ENCODE data around the gene SEPTIN11.
A peak's percentile ranks its signal among the peaks of the same experiment; 100 is the strongest.
"Not testable (repeated sequence)": the region's sequence is repeated elsewhere in the genome, so short reads cannot be mapped to it uniquely, and the experiment has no call there.

The SEPTIN11 gene

GRCh38 chr4:76952656-76953582, 3.4 kb downstream of the SEPTIN11 start:
- no peak for DNase-seq

GRCh38 chr4:76953956-76954355, 4.4 kb downstream of the SEPTIN11 start:
- DNase-seq: no peak

DNA sequence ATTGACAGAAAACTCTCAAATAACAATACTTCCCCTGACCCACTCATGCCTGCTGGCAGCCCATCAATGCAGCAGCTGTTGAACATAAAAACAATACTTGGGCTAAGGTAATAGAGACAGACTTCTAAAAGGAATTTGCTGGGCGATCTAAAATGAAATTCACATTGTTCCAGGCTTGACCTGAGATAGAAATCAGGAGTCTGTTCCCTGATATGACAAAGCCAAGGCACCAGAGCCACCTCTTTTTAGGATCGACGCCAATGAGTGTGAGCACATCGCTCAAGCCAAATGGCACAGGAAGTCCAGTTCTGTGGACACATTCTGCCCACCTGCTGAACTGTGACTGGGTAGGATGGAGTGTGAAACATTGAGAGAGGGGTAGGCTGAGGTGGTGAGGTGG, 4.9 kb downstream of the SEPTIN11 start:
- DNase-seq: no peak

DNA sequence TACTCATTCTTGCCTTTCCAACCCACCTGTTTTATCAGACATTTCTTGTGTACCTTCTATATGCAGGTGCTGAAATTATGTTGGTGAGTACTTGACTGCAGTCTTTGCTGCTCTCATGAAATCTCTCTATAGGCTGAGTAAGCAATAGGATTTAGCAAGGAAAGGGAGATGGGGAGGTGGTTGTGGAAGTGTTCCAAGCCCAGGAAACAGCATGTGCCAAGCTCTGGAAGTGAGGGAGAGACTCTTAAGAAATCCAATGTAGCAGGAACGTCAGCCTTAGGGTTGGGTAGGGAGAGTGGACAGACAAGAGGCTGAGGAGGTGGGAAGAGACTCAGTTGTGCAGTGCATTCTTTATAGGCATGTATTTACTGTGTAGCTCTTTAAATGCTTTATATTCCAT, 5.6 kb downstream of the SEPTIN11 start:
- no peak for DNase-seq

- DNase-seq: peak; percentile 26 to 52 (median 33)
Measured at GRCh38 chr4:76957004-76957738, 7.6 kb downstream of the SEPTIN11 start.

GRCh38 chr4:76958891-76959290, 9.3 kb downstream of the SEPTIN11 start:
- DNase-seq: no peak

- DNase-seq: no peak
Measured at GRCh38 chr4:76960014-76960413, 10.5 kb downstream of the SEPTIN11 start.

DNA sequence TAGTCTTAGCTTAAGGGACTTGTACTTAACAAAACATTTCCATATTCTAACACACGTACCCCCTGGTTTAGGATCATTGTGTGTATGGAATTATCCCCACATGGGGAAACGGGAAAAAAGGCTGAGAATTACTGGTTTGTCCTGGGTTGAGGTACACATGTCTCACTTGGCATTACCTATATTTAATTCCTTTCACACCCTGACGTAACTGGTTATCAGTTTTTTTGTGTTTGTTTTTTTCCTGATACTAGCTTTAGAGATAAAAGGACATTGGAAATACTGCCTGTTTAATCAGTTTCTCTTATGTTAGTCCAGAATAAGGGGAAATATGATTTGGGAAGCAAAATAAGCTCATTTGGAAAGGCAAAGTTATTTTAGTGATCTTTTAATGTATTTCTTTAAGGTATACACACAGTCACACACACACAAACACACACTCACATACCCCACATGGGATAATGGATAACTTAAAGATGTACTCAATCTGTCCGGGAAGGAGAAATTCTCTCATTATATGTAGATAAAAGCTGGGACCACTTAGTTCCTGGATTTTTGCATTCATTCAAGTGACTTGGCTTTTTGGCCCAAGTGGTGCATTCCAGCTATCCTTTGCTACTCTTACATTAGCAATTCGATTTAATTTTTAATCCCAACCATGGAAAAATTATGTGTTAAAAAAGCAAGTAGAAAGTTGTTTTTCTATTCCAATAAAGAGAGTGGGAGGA, 13.0 kb downstream of the SEPTIN11 start:
- no peak for DNase-seq

DNA sequence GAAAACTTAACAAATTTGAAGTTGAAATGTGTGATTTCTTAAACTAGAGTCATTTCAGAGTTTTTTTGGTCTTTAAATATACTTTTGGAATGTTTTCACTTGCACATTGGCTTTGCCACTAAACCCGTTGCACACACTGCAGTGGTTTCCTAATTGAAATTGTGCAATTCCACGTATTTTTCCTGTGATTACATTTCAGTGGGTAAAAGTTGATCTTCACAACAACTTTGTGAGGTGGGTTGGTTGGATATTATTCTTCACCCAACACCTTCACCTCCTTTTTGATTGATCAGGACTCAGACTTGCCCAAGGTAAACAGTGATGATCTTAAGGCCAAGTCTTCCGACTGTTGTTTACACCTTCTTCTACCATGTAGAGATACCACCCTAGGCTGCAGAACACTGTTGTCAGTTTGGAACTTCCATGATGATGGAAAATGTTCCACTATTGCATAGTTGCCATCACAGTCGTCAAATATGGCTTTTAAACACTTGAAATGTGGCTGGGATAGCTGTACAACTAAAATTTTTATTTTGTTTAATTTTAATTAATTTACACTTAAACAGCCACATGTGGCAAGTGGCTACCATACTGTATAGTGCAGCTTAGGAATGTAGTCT, 13.7 kb downstream of the SEPTIN11 start:
- DNase-seq: peak; percentile 45 to 58 (median 56)

DNA sequence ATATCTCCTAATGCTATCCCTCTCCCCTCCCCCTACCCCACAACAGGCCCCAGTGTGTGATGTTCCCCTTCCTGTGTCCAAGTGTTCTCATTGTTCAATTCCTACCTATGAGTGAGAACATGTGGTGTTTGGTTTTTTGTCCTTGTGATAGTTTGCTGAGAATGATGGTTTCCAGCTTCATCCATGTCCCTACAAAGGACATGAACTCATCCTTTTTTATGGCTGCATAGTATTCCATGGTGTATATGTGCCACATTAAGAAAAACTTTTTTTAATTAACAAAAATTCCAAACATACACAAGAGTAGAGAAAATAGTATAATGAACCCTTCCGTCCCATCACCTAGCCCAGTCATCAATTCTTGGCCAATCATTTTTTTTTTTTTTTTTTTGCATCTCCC, 14.4 kb downstream of the SEPTIN11 start:
- DNase-seq: not testable (repeated sequence)

DNA sequence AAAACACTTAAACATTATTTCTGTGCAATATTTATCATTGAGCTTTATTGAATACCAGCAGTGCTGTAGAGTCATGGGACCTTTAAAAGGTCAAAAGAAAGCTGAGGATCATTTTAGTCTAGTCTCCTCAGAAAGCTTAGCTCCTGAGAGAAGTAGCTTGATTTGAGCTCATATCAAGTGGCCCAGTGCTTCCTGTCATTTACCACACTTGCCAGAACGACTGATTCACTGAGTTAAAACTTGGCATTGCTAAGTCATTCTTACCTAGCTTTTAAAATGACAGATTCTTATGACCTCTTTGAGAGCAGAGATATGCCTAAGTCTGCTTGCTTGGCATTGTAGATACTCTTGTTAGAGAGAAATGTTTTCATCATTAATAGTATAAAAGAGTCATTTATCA, 15.2 kb downstream of the SEPTIN11 start:
- no peak for DNase-seq

- no peak for DNase-seq
Measured at GRCh38 chr4:76965866-76966579, 16.5 kb downstream of the SEPTIN11 start.

- DNase-seq: no peak
Measured at GRCh38 chr4:76968937-76969336, 19.4 kb downstream of the SEPTIN11 start.

- DNase-seq: no peak
Measured at GRCh38 chr4:76969495-76969894, 19.9 kb downstream of the SEPTIN11 start.

- DNase-seq: no peak
Measured at GRCh38 chr4:76969941-76970529, 20.5 kb downstream of the SEPTIN11 start.

DNA sequence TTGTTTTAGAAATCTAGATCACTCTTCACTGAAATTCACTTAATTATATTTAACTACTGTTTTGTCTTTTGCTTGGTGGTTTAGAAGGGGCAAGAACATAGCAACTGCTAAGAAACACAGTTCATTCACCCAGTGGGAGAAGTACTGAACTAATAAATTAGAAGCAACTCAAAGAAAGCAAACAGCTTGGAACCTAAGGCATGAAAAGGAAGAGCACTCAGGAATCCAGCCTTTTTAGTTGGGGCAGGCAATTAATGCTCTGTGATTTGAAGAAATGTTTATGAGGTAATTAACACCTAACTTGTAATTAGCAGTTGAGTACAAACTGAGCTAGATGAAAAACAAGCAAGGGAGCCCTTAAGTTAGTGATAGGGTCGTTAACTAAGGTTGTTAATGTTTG, 22.8 kb downstream of the SEPTIN11 start:
- DNase-seq: no peak

DNA sequence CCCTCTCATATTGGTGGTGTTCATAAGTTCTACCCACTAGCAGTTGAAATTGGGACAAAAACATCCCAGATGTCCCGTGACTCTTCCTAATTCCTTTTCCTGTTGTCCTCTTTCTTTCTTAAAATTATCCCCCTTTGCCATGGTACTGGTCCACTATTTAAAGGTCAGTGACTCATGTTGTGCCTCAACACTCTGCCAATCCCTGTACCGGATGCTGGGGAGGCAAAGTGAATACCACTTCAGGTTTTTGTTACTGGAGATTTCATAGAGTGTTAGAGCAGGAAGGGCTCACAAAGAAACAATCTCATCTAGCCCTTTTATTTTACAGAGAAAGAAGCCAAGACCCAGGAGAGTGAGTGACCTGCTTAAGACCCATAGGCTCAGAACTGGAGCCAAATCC, 24.6 kb downstream of the SEPTIN11 start:
- no peak for DNase-seq

GRCh38 chr4:76977113-76977512, 27.6 kb downstream of the SEPTIN11 start:
- DNase-seq: no peak

GRCh38 chr4:76977736-76978350, 28.3 kb downstream of the SEPTIN11 start:
- DNase-seq: peak in 2 of 3 donors; percentile 28 to 31

GRCh38 chr4:76979236-76979635, 29.7 kb downstream of the SEPTIN11 start:
- DNase-seq: no peak

- DNase-seq: peak; percentile 54 to 66 (median 62)
Measured at GRCh38 chr4:76980261-76980660, 30.7 kb downstream of the SEPTIN11 start.
